Fibroblast of mammary gland (primary cell): ENCODE measurements around the gene LDLRAD4.

ENCODE experiments used
- DNase-seq: peaks from one replicate; pipeline ENCODE4 v3.0.0-alpha.2; 2010; ENCODE audit warnings: low read depth
- H3K4me3 ChIP-seq: 2 replicates; pipeline ENCODE4 v1.5.1; 2011; ENCODE audit warnings: low read depth, mild to moderate bottlenecking, low read length, moderate library complexity; ENCODE audit not compliant: control insufficient read depth
- CTCF ChIP-seq: conservative IDR thresholded peaks from 2 replicates; pipeline ENCODE4 v1.5.1; 2011; ENCODE audit warnings: low read depth, low read length, inconsistent platforms; ENCODE audit not compliant: control insufficient read depth, insufficient read depth

LDLRAD4 gene

GRCh38 chr18:13450289-13451212 is 232.0 kb downstream of the LDLRAD4 start:
- DNase-seq, result no peak
- H3K4me3 ChIP-seq, result no peak overlapping the region
- no peak for TF ChIP-seq CTCF

- DNase-seq, result no peak
- no peak for TF ChIP-seq CTCF
These were observed 232.6 kb downstream of the LDLRAD4 start for GRCh38 chr18:13451213-13451540.

GRCh38 chr18:13451661-13452387 is 233.3 kb downstream of the LDLRAD4 start:
- TF ChIP-seq CTCF, result no peak
- H3K4me3 ChIP-seq, result no peak overlapping the region
- no peak for DNase-seq

More at GRCh38 chr18:13451213-13451540, 232.6 kb downstream of the LDLRAD4 start:
- H3K4me3 ChIP-seq, result no peak overlapping the region

GRCh38 chr18:13452388-13452811 is 233.8 kb downstream of the LDLRAD4 start:
- no peak for TF ChIP-seq CTCF
- DNase-seq, result peak; percentile 28
- H3K4me3 ChIP-seq, result no peak overlapping the region

- DNase-seq, result no peak
These were observed 234.5 kb downstream of the LDLRAD4 start for GRCh38 chr18:13452871-13453680.

More at GRCh38 chr18:13452871-13453680, 234.5 kb downstream of the LDLRAD4 start:
- no peak overlapping the region for H3K4me3 ChIP-seq
- no peak for TF ChIP-seq CTCF
